H1 (cell line): ENCODE measurements around the gene TWF2.

Source experiments
- ATF2 ChIP-seq: IDR thresholded peaks from 2 replicates; pipeline ENCODE4 v1.6.1; 2012; ENCODE audit warnings: low read length, inconsistent platforms
- BRCA1 ChIP-seq: IDR thresholded peaks from 2 replicates; pipeline ENCODE4 v1.6.1; 2012; ENCODE audit warnings: low read depth, low read length, improper control_type of control experiment
- CHD1 ChIP-seq: IDR thresholded peaks from 2 replicates; pipeline ENCODE4 v1.6.1; 2012; ENCODE audit warnings: low read depth, low read length, improper control_type of control experiment
- CTCF ChIP-seq, 3 experiments: IDR thresholded peaks; 1 replicate in 2 of 3; 2 replicates in 1 of 3; pipeline versions ENCODE4 v1.5.1 to v1.6.1; 2011; ENCODE audit warnings: low read length in 3 of 3, mild to moderate bottlenecking in 3 of 3, inconsistent platforms in 2 of 3, low read depth in 1 of 3, moderate library complexity in 1 of 3; ENCODE audit not compliant: insufficient read depth in 1 of 3; ENCODE audit errors: control extremely low read depth in 1 of 3
- EZH2 ChIP-seq: fragments of 200-600 bp; sonication (generic); IDR thresholded peaks from 2 replicates; pipeline ENCODE4 v1.7.1; 2012; ENCODE audit warnings: low read depth, mild to moderate bottlenecking, moderate library complexity, low read length, inconsistent platforms; ENCODE audit not compliant: severe bottlenecking
- HDAC6 ChIP-seq: IDR thresholded peaks from one replicate; pipeline ENCODE4 v1.7.1; 2012; ENCODE audit warnings: low read depth, mild to moderate bottlenecking, inconsistent platforms, low read length, moderate library complexity
- NRF1 ChIP-seq: IDR thresholded peaks from 2 replicates; pipeline ENCODE4 v1.6.1; 2011; ENCODE audit warnings: mild to moderate bottlenecking, low read depth, low read length, improper control_type of control experiment
- POLR2A ChIP-seq, 2 experiments: IDR thresholded peaks; 1 replicate in 1 of 2; 2 replicates in 1 of 2; pipeline ENCODE4 v1.6.1; 2011; ENCODE audit warnings: low read depth in 2 of 2, low read length in 2 of 2, mild to moderate bottlenecking in 2 of 2; ENCODE audit errors: control extremely low read depth in 1 of 2
- TBP ChIP-seq: IDR thresholded peaks from 2 replicates; pipeline ENCODE4 v1.6.1; 2011; ENCODE audit warnings: low read depth, low read length, improper control_type of control experiment
- YY1 ChIP-seq: IDR thresholded peaks from 2 replicates; pipeline ENCODE4 v1.6.1; 2011; ENCODE audit warnings: low read depth, mild to moderate bottlenecking, low read length
- ZNF274 ChIP-seq: IDR thresholded peaks from 2 replicates; pipeline ENCODE4 v1.7.0; 2012; ENCODE audit warnings: low read length, borderline replicate concordance; ENCODE audit errors: extremely low read depth

- no peak for TF ChIP-seq BRCA1
- no peak for TF ChIP-seq ATF2
- TF ChIP-seq HDAC6: no peak
- no peak for TF ChIP-seq CTCF (IDR thresholded peaks at IDR 0.05; ENCODE audit: control extremely low read depth in 1 of 3, insufficient read depth in 1 of 3, low read depth in 1 of 3, low read length in 3 of 3)
- no peak for TF ChIP-seq CHD1
- no peak for TF ChIP-seq EZH2
- no peak for TF ChIP-seq TBP
- TF ChIP-seq NRF1: no peak
- no peak for TF ChIP-seq ZNF274
- TF ChIP-seq POLR2A (IDR thresholded peaks at IDR 0.05; ENCODE audit: control extremely low read depth in 1 of 2, low read depth in 2 of 2, low read length in 2 of 2): no peak
- no peak for TF ChIP-seq YY1
Observed at GRCh38 chr3:52221563-52222318, 17.2 kb downstream of the TWF2 start.
